ENCODE measurements around the gene LRRC75B. TPM values are rescaled to one million over a fixed set of nuclear protein-coding genes. Genes with fewer than 3 reads are reported as not detected.
A peak's percentile ranks its signal among the peaks of the same experiment; 100 is the strongest.

LRRC75B gene
- total RNA-seq, 1 experiment from 2014 or later = 0.86 TPM

DNA sequence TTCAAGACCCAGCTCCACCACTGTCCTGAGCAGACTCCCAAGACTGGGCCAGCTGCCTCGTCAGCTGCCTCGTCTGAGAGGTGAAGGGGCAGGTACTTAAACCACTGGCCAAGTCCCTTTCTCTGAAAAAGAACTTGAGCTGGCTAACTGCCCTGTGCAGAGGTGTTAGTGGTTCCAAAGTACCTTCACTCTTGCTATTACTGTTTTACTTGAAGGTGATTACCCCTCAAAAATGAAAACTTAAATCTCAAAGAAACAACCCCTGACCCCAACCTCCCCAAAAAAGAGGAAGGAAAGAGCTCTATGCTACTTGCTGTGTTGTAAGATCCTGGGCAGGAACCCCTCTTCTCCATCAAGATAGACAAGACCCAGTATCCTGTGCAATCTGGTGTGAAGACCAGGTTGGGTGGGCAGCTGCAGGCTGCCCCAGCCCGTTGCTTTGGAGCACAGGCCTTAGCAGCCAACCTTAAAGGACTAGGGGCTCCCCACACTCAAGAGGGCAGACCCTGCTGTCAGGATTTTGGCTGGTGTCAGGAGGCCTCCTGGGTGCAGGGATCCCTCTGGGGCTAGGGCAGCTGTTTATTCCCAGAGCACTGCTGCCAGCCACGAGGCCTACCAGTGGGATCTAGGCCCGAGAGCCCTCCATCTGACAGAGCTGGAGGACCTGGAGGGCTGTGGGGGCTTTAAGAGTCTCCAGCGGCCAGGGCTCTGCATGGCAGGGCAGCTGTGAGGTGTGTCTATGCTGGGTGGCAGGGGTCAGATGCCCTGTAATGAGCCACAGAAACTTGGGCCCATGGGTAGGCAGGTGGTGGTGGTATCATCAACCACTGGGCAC, 51.0 kb downstream of the LRRC75B start:
- POLR2A ChIA-PET (ENCODE audit: low non-redundant PET) = interaction anchor here (0.6 kb wide), 1 partner anchor 12 kb away, joined by 3 read pairs; no protein-coding TSS in a partner anchor
- BruUV-seq (replicated peaks) = no TSS peak
- Histone ChIP-seq H3K4me1 (ENCODE audit: insufficient read depth, low read length, poor library complexity, severe bottlenecking) (no peaks in the 10 kb centered on the region), H3K27ac (ENCODE audit: low read depth, low read length, poor library complexity, severe bottlenecking) (no peak overlapping the region), H3K27me3 (replicated peaks; ENCODE audit: insufficient read depth, low read depth, low read length, poor library complexity) (no peaks in the 10 kb centered on the region), H3K9me3 (ENCODE audit: low read depth, low read length, poor library complexity, severe bottlenecking) (no peaks in the 10 kb centered on the region), H3K36me3 (ENCODE audit: insufficient read depth, low read length, poor library complexity, severe bottlenecking) (peaks cover 36% of the 10 kb centered on the region), H3K4me3 (ENCODE audit: low read depth, low read length, poor library complexity, severe bottlenecking) (no peak overlapping the region)
- intact Hi-C loops (cut with micrococcal nuclease; ENCODE audit: unreplicated experiment) = no loop called here
- TF ChIP-seq, protein P1, sequence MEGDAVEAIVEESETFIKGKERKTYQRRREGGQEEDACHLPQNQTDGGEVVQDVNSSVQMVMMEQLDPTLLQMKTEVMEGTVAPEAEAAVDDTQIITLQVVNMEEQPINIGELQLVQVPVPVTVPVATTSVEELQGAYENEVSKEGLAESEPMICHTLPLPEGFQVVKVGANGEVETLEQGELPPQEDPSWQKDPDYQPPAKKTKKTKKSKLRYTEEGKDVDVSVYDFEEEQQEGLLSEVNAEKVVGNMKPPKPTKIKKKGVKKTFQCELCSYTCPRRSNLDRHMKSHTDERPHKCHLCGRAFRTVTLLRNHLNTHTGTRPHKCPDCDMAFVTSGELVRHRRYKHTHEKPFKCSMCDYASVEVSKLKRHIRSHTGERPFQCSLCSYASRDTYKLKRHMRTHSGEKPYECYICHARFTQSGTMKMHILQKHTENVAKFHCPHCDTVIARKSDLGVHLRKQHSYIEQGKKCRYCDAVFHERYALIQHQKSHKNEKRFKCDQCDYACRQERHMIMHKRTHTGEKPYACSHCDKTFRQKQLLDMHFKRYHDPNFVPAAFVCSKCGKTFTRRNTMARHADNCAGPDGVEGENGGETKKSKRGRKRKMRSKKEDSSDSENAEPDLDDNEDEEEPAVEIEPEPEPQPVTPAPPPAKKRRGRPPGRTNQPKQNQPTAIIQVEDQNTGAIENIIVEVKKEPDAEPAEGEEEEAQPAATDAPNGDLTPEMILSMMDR (conservative IDR thresholded peaks at IDR 0.05; ENCODE audit: low read depth, low read length) = no peak
- TF ChIP-seq EZH2 (IDR thresholded peaks at IDR 0.05; ENCODE audit: borderline replicate concordance, low read depth, low read length, poor library complexity, severe bottlenecking) = no peak
- no peak for DNase-seq (ENCODE audit: low spot score)
- CTCF ChIA-PET = no interaction called here

DNA sequence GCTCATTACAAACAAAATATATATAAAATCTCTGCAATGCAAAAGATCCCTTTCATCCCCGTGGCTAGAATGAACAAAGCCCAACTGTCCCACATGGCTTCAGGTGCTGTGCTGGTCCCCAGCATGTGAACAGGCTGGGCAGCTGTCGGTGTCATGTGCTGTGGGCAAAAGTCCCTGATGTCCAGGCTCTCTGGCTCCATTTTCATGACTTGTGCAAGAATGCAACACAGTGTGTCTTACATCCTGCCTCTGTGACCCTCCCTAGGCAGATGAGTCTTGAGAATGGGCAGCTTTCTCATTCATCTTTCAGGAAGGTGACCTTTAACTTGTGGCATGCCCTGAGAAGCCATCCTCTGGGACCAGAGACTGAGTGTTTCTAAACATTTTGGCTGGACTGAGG, 52.4 kb downstream of the LRRC75B start:
- DNase-seq (ENCODE audit: low spot score) = no peak
- ChIA-PET CTCF (no interaction called here), POLR2A (ENCODE audit: low non-redundant PET) (no interaction called here)
- BruUV-seq (replicated peaks) = TSS peak; percentile 73
- no peak overlapping the region for H3K4me3 ChIP-seq (ENCODE audit: low read depth, low read length, poor library complexity, severe bottlenecking)
- H3K27me3 ChIP-seq (replicated peaks; ENCODE audit: insufficient read depth, low read depth, low read length, poor library complexity) = no peaks in the 10 kb centered on the region
- H3K27ac ChIP-seq (ENCODE audit: low read depth, low read length, poor library complexity, severe bottlenecking) = no peak overlapping the region
- H3K36me3 ChIP-seq (ENCODE audit: insufficient read depth, low read length, poor library complexity, severe bottlenecking) = peaks cover 29% of the 10 kb centered on the region
- H3K4me1 ChIP-seq (ENCODE audit: insufficient read depth, low read length, poor library complexity, severe bottlenecking) = no peaks in the 10 kb centered on the region
- intact Hi-C loops (cut with micrococcal nuclease; ENCODE audit: unreplicated experiment) = no loop called here
- H3K9me3 ChIP-seq (ENCODE audit: low read depth, low read length, poor library complexity, severe bottlenecking) = no peaks in the 10 kb centered on the region
- no peak for TF ChIP-seq EZH2 (IDR thresholded peaks at IDR 0.05; ENCODE audit: borderline replicate concordance, low read depth, low read length, poor library complexity, severe bottlenecking)
- TF ChIP-seq, protein P1 (conservative IDR thresholded peaks at IDR 0.05; ENCODE audit: low read depth, low read length) = no peak

DNA sequence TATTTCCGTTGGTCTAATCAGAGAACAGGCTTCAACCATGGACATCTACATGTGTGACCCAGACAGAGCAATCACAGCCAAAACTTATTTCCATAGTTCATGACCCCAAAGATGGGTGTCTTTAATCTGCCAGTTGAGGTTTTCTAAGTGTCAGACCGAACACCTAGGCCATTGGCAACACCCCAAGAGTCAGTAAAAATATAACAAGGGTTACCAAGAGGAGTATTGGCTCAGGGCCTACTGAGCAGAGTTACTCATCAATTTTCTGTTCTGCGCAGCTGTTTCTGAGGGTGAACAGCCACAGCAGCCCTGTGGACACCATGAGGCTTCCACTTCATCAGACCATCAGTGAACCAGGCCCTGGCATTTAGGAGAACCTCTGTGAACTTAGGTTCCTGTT, 56.8 kb downstream of the LRRC75B start:
- no peak overlapping the region for H3K27ac ChIP-seq (ENCODE audit: low read depth, low read length, poor library complexity, severe bottlenecking)
- no peaks in the 10 kb centered on the region for H3K36me3 ChIP-seq (ENCODE audit: insufficient read depth, low read length, poor library complexity, severe bottlenecking)
- ChIA-PET CTCF (no interaction called here), POLR2A (ENCODE audit: low non-redundant PET) (no interaction called here)
- intact Hi-C loops (cut with micrococcal nuclease; ENCODE audit: unreplicated experiment) = no loop called here
- BruUV-seq (replicated peaks) = no TSS peak
- TF ChIP-seq EZH2 (IDR thresholded peaks at IDR 0.05; ENCODE audit: borderline replicate concordance, low read depth, low read length, poor library complexity, severe bottlenecking) = no peak
- TF ChIP-seq, protein P1 (conservative IDR thresholded peaks at IDR 0.05; ENCODE audit: low read depth, low read length) = no peak
- no peak for DNase-seq (ENCODE audit: low spot score)
- no peaks in the 10 kb centered on the region for H3K27me3 ChIP-seq (replicated peaks; ENCODE audit: insufficient read depth, low read depth, low read length, poor library complexity)
- no peaks in the 10 kb centered on the region for H3K9me3 ChIP-seq (ENCODE audit: low read depth, low read length, poor library complexity, severe bottlenecking)
- H3K4me1 ChIP-seq (ENCODE audit: insufficient read depth, low read length, poor library complexity, severe bottlenecking) = no peaks in the 10 kb centered on the region
- no peak overlapping the region for H3K4me3 ChIP-seq (ENCODE audit: low read depth, low read length, poor library complexity, severe bottlenecking)

Other genes starting within 250 kb of the LRRC75B start
- gene ADORA2A, start 165.5 kb downstream of the LRRC75B start, total RNA-seq (2021) = 9.6 and 10.9 TPM in 2 replicates
- gene UPB1, start 97.7 kb downstream of the LRRC75B start, total RNA-seq (2021) = 0.11 and 0.35 TPM in 2 replicates
- gene GUCD1, start 37.9 kb downstream of the LRRC75B start, total RNA-seq (2021) = 70.5 and 75.3 TPM in 2 replicates
- gene SNRPD3, start 37.1 kb downstream of the LRRC75B start, total RNA-seq (2021) = 216 and 220 TPM in 2 replicates
- 3.3 and 4.5 TPM in 2 replicates for gene GGT1, start 10.1 kb upstream of the LRRC75B start, total RNA-seq (2021)
- gene PIWIL3, start 181.6 kb upstream of the LRRC75B start, total RNA-seq (2021) = not detected in 2 replicates
- not detected in 2 replicates for gene SGSM1, start 213.1 kb upstream of the LRRC75B start, total RNA-seq (2021)